H1 (cell line): Measurements from ENCODE around the gene CMTR1. TPM values are rescaled to one million over a fixed set of nuclear protein-coding genes. Genes with fewer than 3 reads are reported as not detected.

ENCODE experiments used
- CTCF ChIA-PET: fragments of 300-600 bp; sonication (Branson Sonifier 250); formaldehyde crosslinking; loops from one replicate; lab custom pipeline; 2021; ENCODE audit not compliant: partially characterized antibody; lab: Charles Lee
- POLR2A ChIA-PET: fragments of 300-600 bp; sonication (Branson Sonifier 250); formaldehyde crosslinking; loops from one replicate; lab custom pipeline; 2021; ENCODE audit warnings: inconsistent platforms; ENCODE audit not compliant: partially characterized antibody; lab: Charles Lee
- DNase-seq, 2 experiments: peaks; one replicate each; pipeline versions ENCODE4 v3.0.0 to v3.0.0-alpha.2; 2010 to 2022; ENCODE audit warnings: low spot score in 2 of 2, low read depth in 1 of 2, mixed read lengths in 1 of 2
- FAIRE-seq: peaks from 2 replicates; lab custom pipeline; 2011; peaks lifted over from hg19 to GRCh38; lab: Jason Lieb, UNC
- H2AFZ ChIP-seq: 2 replicates; pipeline ENCODE4 v1.8.1; 2012; ENCODE audit warnings: low read length, inconsistent platforms
- H2AK5ac ChIP-seq: 2 replicates; pipeline ENCODE4 v1.6.1; 2013; ENCODE audit warnings: low read depth, low read length
- H2BK120ac ChIP-seq: replicated peaks from 2 replicates; pipeline ENCODE3; 2013; ENCODE audit warnings: low read depth, low read length, inconsistent platforms
- H2BK12ac ChIP-seq: 2 replicates; pipeline ENCODE4 v1.6.1; 2013; ENCODE audit warnings: low read depth, low read length
- H2BK15ac ChIP-seq: 2 replicates; pipeline ENCODE4 v1.6.1; 2013; ENCODE audit warnings: low read length
- H2BK20ac ChIP-seq: 2 replicates; pipeline ENCODE4 v1.6.1; 2013; ENCODE audit warnings: low read length
- H2BK5ac ChIP-seq: 2 replicates; pipeline ENCODE4 v1.6.1; 2013; ENCODE audit warnings: low read depth, low read length
- H3K14ac ChIP-seq: 2 replicates; pipeline ENCODE4 v1.6.1; 2013; ENCODE audit warnings: inconsistent platforms; ENCODE audit not compliant: insufficient read length
- H3K18ac ChIP-seq: 2 replicates; pipeline ENCODE4 v1.6.1; 2013; ENCODE audit warnings: low read length; ENCODE audit errors: extremely low read depth
- H3K23ac ChIP-seq: 2 replicates; pipeline ENCODE4 v1.6.1; 2013; ENCODE audit warnings: inconsistent platforms; ENCODE audit not compliant: insufficient read length
- H3K23me2 ChIP-seq: 2 replicates; pipeline ENCODE4 v1.6.1; 2013; ENCODE audit warnings: low read depth, low read length
- H3K27ac ChIP-seq: 2 replicates; pipeline ENCODE4 v1.6.1; 2011; ENCODE audit warnings: low read depth, low read length, inconsistent platforms
- H3K27me3 ChIP-seq, 4 experiments: replicated peaks in 1 of 4; 1 replicate in 1 of 4; 2 replicates in 3 of 4; pipeline versions ENCODE4 v1.6.1 to v1.8.1; 2011 to 2013; ENCODE audit warnings: low read length in 3 of 4, mild to moderate bottlenecking in 3 of 4, inconsistent platforms in 2 of 4, mixed read lengths in 2 of 4, moderate library complexity in 1 of 4; ENCODE audit not compliant: control insufficient read depth in 3 of 4, insufficient read depth in 3 of 4; ENCODE audit errors: extremely low read depth in 1 of 4
- H3K36me3 ChIP-seq, 4 experiments: 2 replicates each; pipeline versions ENCODE4 v1.6.1 to v1.8.1; 2011 to 2013; ENCODE audit warnings: mild to moderate bottlenecking in 4 of 4, low read length in 3 of 4, moderate library complexity in 2 of 4, control low read depth in 1 of 4, inconsistent platforms in 1 of 4; ENCODE audit not compliant: insufficient read depth in 4 of 4, control insufficient read depth in 2 of 4
- H3K4ac ChIP-seq: replicated peaks from 2 replicates; pipeline ENCODE3; 2013; ENCODE audit warnings: low read length, low read depth, mixed read lengths, inconsistent platforms; ENCODE audit not compliant: insufficient read length
- H3K4me1 ChIP-seq, 4 experiments: replicated peaks in 1 of 4; 1 replicate in 1 of 4; 2 replicates in 3 of 4; pipeline versions ENCODE4 v1.6.1 to v1.8.1; 2011 to 2013; ENCODE audit warnings: low read length in 3 of 4, inconsistent platforms in 2 of 4, mixed read lengths in 1 of 4; ENCODE audit not compliant: insufficient read depth in 4 of 4, control insufficient read depth in 3 of 4
- H3K4me2 ChIP-seq, 2 experiments: 2 replicates each; pipeline versions ENCODE4 v1.6.1 to v1.8.1; 2011 to 2013; ENCODE audit warnings: low read depth in 2 of 2, low read length in 2 of 2, control low read depth in 1 of 2, inconsistent platforms in 1 of 2, mild to moderate bottlenecking in 1 of 2; ENCODE audit not compliant: insufficient read depth in 1 of 2
- H3K4me3 ChIP-seq, 4 experiments: fragments of 200-600, 300-600 bp in 1 of 4; sonication (generic), shearing (Covaris generic), sonication (Bioruptor Twin) in 1 of 4; 2 replicates each; pipeline versions ENCODE4 v1.5.1 to v1.8.1; 2011 to 2016; ENCODE audit warnings: low read length in 4 of 4, low read depth in 3 of 4, control low read depth in 2 of 4, inconsistent platforms in 2 of 4, mild to moderate bottlenecking in 2 of 4, mixed read lengths in 1 of 4, moderate library complexity in 1 of 4; ENCODE audit not compliant: insufficient read depth in 2 of 4; ENCODE audit errors: extremely low read depth in 1 of 4
- H3K56ac ChIP-seq: replicated peaks from 2 replicates; pipeline ENCODE3; 2013; ENCODE audit warnings: low read depth, mild to moderate bottlenecking, mixed read lengths, low read length, inconsistent platforms; ENCODE audit not compliant: insufficient read length
- H3K79me1 ChIP-seq: 2 replicates; pipeline ENCODE4 v1.6.1; 2013; ENCODE audit warnings: low read depth, low read length, control low read depth
- H3K79me2 ChIP-seq, 2 experiments: 2 replicates each; pipeline versions ENCODE4 v1.6.1 to v1.8.1; 2012 to 2013; ENCODE audit warnings: low read length in 2 of 2, mild to moderate bottlenecking in 2 of 2, inconsistent platforms in 1 of 2; ENCODE audit not compliant: insufficient read depth in 2 of 2, control insufficient read depth in 1 of 2
- H3K9ac ChIP-seq, 4 experiments: replicated peaks in 1 of 4; 1 replicate in 1 of 4; 2 replicates in 3 of 4; pipeline versions ENCODE4 v1.6.1 to v1.8.1; 2011 to 2013; ENCODE audit warnings: low read depth in 3 of 4, low read length in 3 of 4, control low read depth in 2 of 4, mild to moderate bottlenecking in 2 of 4, moderate library complexity in 2 of 4, inconsistent platforms in 1 of 4; ENCODE audit errors: extremely low read depth in 1 of 4
- H3K9me3 ChIP-seq, 2 experiments: 2 replicates each; pipeline versions ENCODE4 v1.6.1 to v1.8.1; 2012 to 2013; ENCODE audit warnings: mild to moderate bottlenecking in 2 of 2, moderate library complexity in 2 of 2, control low read depth in 1 of 2, inconsistent platforms in 1 of 2, low read depth in 1 of 2, low read length in 1 of 2, mixed read lengths in 1 of 2; ENCODE audit not compliant: insufficient read depth in 2 of 2
- H4K20me1 ChIP-seq, 2 experiments: replicated peaks in 1 of 2; 2 replicates each; pipeline versions ENCODE3 to v1.8.1; 2011 to 2013; ENCODE audit warnings: inconsistent platforms in 2 of 2, low read length in 2 of 2, mild to moderate bottlenecking in 1 of 2; ENCODE audit not compliant: insufficient read depth in 2 of 2, control insufficient read depth in 1 of 2
- H4K5ac ChIP-seq: 2 replicates; pipeline ENCODE4 v1.6.1; 2013; ENCODE audit warnings: low read length, low read depth, mixed read lengths, inconsistent platforms; ENCODE audit not compliant: insufficient read length
- H4K8ac ChIP-seq: 2 replicates; pipeline ENCODE4 v1.8.0; 2013; ENCODE audit warnings: mild to moderate bottlenecking, moderate library complexity, low read length, inconsistent platforms; ENCODE audit not compliant: insufficient read depth; ENCODE audit errors: extremely low read depth
- H4K91ac ChIP-seq: replicated peaks from 2 replicates; pipeline ENCODE3; 2013; ENCODE audit warnings: low read length, mixed read lengths, inconsistent platforms; ENCODE audit not compliant: insufficient read length
- EZH2 ChIP-seq: fragments of 200-600 bp; sonication (generic); IDR thresholded peaks from 2 replicates; pipeline ENCODE4 v1.7.1; 2012; ENCODE audit warnings: low read depth, mild to moderate bottlenecking, moderate library complexity, low read length, inconsistent platforms; ENCODE audit not compliant: severe bottlenecking
- MAFK ChIP-seq: IDR thresholded peaks from 2 replicates; pipeline ENCODE4 v1.6.1; 2012; ENCODE audit warnings: low read depth, mild to moderate bottlenecking, improper control_type of control experiment, low read length
- MAX ChIP-seq: IDR thresholded peaks from 2 replicates; pipeline ENCODE4 v1.6.1; 2012; ENCODE audit warnings: inconsistent platforms
- WGBS, 2 experiments: shearing (Covaris generic) in 1 of 2; methylation state at CpG; one replicate each; pipeline versions ENCODE4 v1.1.6 to v1.1.7; 2013 to 2015; ENCODE audit warnings: low lambda C conversion rate in 2 of 2, mixed read lengths in 2 of 2, inconsistent platforms in 1 of 2, low coverage in 1 of 2, missing lambda C conversion rate in 1 of 2; ENCODE audit not compliant: insufficient replicate concordance in 2 of 2, insufficient coverage in 1 of 2, insufficient read length in 1 of 2; ENCODE audit errors: extremely low coverage in 1 of 2, missing lambda C conversion rate in 1 of 2; 5-methylcytosine and 5-hydroxymethylcytosine counted together
- polyA plus RNA-seq, 7 experiments: library from polyadenylated mRNA; depleted of rRNA in 3 of 7; stranded (reverse) in 5 of 7; unstranded in 2 of 7; fragments of >200 nt in 5 of 7; fragments of 200-250 nt in 2 of 7; gene quantifications; 1 replicate in 5 of 7; 2 replicates in 1 of 7; 4 replicates in 1 of 7; pipeline versions ENCODE4 v1.2.1 to v1.2.3, GENCODE V29; 2011 to 2013; ENCODE audit warnings: missing spikeins in 2 of 7, mixed read lengths in 2 of 7
- total RNA-seq: library from RNA; stranded (reverse); fragmentation: NEBNext Ultra II Directional; extraction: Animal tissue kit (Norgen Biotek cat#: 25700); gene quantifications from 2 replicates; pipeline ENCODE4 v1.2.1, GENCODE V29; 2021

Gene CMTR1
- total and polyA plus RNA-seq, 2 of the 8 experiments (the other 6 are each of a cell fraction or from before 2014, with no cell fraction given) = 15.2 to 33.1 TPM

GRCh38 chr6:37399795-37400490 is 33.1 kb upstream of the CMTR1 start:
- TF ChIP-seq EZH2 (no peak), MAFK (no peak), MAX (no peak)
- H3K14ac ChIP-seq = no peak overlapping the region

More at GRCh38 chr6:37399795-37400490, 33.1 kb upstream of the CMTR1 start:
- Histone ChIP-seq H4K5ac (no peak overlapping the region), H3K18ac (no peak overlapping the region), H3K79me2 (no peaks in the 10 kb centered on the region), H3K4me2 (no peak overlapping the region), H3K9me3 (no peaks in the 10 kb centered on the region), H3K27ac (no peak overlapping the region), H2BK120ac (no peak overlapping the region), H4K8ac (no peak overlapping the region), H2BK20ac (no peak overlapping the region), H3K4me3 (no peak overlapping the region), H2BK15ac (no peak overlapping the region), H3K27me3 (no peaks in the 10 kb centered on the region), H3K9ac (no peak overlapping the region), H2BK12ac (no peak overlapping the region), H3K4me1 (no peaks in the 10 kb centered on the region), H4K91ac (no peak overlapping the region), H3K79me1 (no peaks in the 10 kb centered on the region), H3K23ac (no peak overlapping the region), H3K56ac (no peak overlapping the region), H2AFZ (no peak overlapping the region), H4K20me1 (no peaks in the 10 kb centered on the region), H2AK5ac (no peak overlapping the region), H3K23me2 (no peaks in the 10 kb centered on the region; the same call in 1 of the 2 replicates), H2BK5ac (no peak overlapping the region), H3K36me3 (no peaks in the 10 kb centered on the region), H3K4ac (no peak overlapping the region)
- FAIRE-seq (no peak), DNase-seq (no peak)
- CTCF ChIA-PET = interaction anchor here (0.5 to 0.6 kb wide), 2 partner anchors 55 to 1912 kb away, joined by 3 to 4 read pairs; no protein-coding TSS in a partner anchor
- 65% methylated on average over 4 of the region's 4 CpGs; no CpG with 5 or more reads in 1 of the 2 experiments for WGBS, 2 experiments
- POLR2A ChIA-PET = no interaction called here
